ENCODE results near the gene FBXL16. TPM values are rescaled to one million over a fixed set of nuclear protein-coding genes. Genes with fewer than 3 reads are reported as not detected.
A peak's percentile ranks its signal among the peaks of the same experiment; 100 is the strongest.

FBXL16 gene
- total RNA-seq, 1 donor from 2014 or later, result 3.9 TPM

- Mint-ChIP-seq H3K36me3 (peaks cover 4% of the 10 kb centered on the region), H3K27me3 (no peaks in the 10 kb centered on the region), H3K9me3 (no peaks in the 10 kb centered on the region), H3K27ac (peak overlapping the region; percentile 74), H3K4me3 (peak overlapping the region; percentile 84), H3K4me1 (ENCODE audit: unreplicated experiment) (peaks cover 3% of the 10 kb centered on the region)
- no peak for DNase-seq (ENCODE audit: extremely low spot score, unreplicated experiment)
- peak; percentile 18 for TF ChIP-seq CTCF (conservative IDR thresholded peaks at IDR 0.05)
Observed at GRCh38 chr16:682493-683395, 22.9 kb downstream of the FBXL16 start.

GRCh38 chr16:681746-682427 is 23.7 kb downstream of the FBXL16 start:
- Mint-ChIP-seq H3K27me3 (no peaks in the 10 kb centered on the region), H3K9me3 (no peaks in the 10 kb centered on the region), H3K27ac (peak overlapping the region; percentile 9), H3K4me1 (ENCODE audit: unreplicated experiment) (peaks cover 3% of the 10 kb centered on the region), H3K4me3 (peak overlapping the region; percentile 84), H3K36me3 (peaks cover 4% of the 10 kb centered on the region)
- no peak for TF ChIP-seq CTCF (conservative IDR thresholded peaks at IDR 0.05)
- DNase-seq (ENCODE audit: extremely low spot score, unreplicated experiment), result no peak

GRCh38 chr16:680967-681745 is 24.4 kb downstream of the FBXL16 start:
- TF ChIP-seq CTCF (conservative IDR thresholded peaks at IDR 0.05), result no peak
- H3K36me3 Mint-ChIP-seq, result peaks cover 4% of the 10 kb centered on the region
- H3K27me3 Mint-ChIP-seq, result no peaks in the 10 kb centered on the region
- no peaks in the 10 kb centered on the region for H3K9me3 Mint-ChIP-seq
- H3K4me1 Mint-ChIP-seq (ENCODE audit: unreplicated experiment), result peaks cover 3% of the 10 kb centered on the region
- no peak for DNase-seq (ENCODE audit: extremely low spot score, unreplicated experiment)
- peak overlapping the region; percentile 84 for H3K4me3 Mint-ChIP-seq
- H3K27ac Mint-ChIP-seq, result peak overlapping the region; percentile 72

- Mint-ChIP-seq H3K27me3 (no peaks in the 10 kb centered on the region), H3K9me3 (no peaks in the 10 kb centered on the region), H3K4me3 (peak overlapping the region; percentile 84), H3K27ac (peak overlapping the region; percentile 72), H3K4me1 (ENCODE audit: unreplicated experiment) (peaks cover 3% of the 10 kb centered on the region), H3K36me3 (peaks cover 4% of the 10 kb centered on the region)
- no peak for DNase-seq (ENCODE audit: extremely low spot score, unreplicated experiment)
- no peak for TF ChIP-seq CTCF (conservative IDR thresholded peaks at IDR 0.05)
Observed at GRCh38 chr16:680625-680945, 25.0 kb downstream of the FBXL16 start.

GRCh38 chr16:679814-680624 is 25.6 kb downstream of the FBXL16 start, which contains the start of gene STUB1:
Gene STUB1 (plus strand): TSS chr16:680410. CDS start chr16:680526, 116 bp downstream.
- peak; percentile 95 for DNase-seq (ENCODE audit: extremely low spot score, unreplicated experiment)
- Mint-ChIP-seq H3K36me3 (peaks cover 4% of the 10 kb centered on the region), H3K9me3 (no peaks in the 10 kb centered on the region), H3K4me3 (peak within 1 kb of the TSS; percentile 89), H3K27ac (peak within 1 kb of the TSS; percentile 72), H3K4me1 (ENCODE audit: unreplicated experiment) (peaks cover 3% of the 10 kb centered on the region), H3K27me3 (peaks cover 3% of the 10 kb centered on the region)
- no peak for TF ChIP-seq CTCF (conservative IDR thresholded peaks at IDR 0.05)
